GM21576 (cell line): Measurements from ENCODE around the gene HSP90B1.

ENCODE experiments used
- ATAC-seq: cut with Tn5 transposase; IDR thresholded peaks from one replicate; pipeline ENCODE4 v1.9.1; 2021; ENCODE audit warnings: mild to moderate bottlenecking, moderate library complexity; ENCODE audit not compliant: unreplicated experiment

The HSP90B1 gene

DNA sequence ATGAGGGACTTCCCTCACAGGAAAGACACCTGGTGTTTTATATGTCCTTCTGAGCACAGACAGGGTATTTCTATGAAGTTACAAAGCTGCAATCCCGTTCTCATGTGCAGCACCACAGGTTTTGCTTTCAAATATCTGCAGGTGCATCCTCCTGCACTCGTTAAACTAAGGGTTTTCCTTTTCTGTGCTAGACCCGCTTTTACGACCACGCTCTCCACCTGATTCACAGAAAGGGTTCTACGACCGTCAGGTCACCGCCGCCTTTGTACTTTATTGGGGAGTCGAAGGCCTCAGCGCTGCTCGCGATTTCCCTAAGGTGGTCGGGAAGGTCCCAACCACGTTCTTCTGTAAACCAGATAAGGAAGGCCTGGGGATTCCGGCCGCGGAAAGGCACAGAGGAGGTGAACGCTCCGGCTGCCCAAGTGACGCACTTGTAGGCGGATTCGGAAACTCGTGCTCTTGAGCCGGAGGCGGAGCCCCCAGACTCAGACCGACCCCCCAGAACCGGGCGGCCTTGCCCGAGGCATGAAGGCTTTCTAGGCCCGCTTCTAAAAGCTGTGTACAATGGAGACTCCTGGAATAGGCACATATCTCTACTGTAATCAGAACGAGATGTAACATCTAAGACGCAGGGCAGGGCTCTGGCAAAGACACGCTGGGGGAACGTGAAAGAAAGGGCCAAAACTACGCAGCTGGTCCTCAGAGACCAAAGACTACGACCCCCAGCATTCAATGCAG is 995 bp upstream of the HSP90B1 start:
- peak; percentile 24 for ATAC-seq

DNA sequence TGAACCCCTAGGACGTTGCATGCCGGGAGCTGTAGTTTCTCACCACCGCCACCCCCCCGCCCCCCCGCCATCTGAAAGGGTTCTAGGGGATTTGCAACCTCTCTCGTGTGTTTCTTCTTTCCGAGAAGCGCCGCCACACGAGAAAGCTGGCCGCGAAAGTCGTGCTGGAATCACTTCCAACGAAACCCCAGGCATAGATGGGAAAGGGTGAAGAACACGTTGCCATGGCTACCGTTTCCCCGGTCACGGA is 501 bp upstream of the HSP90B1 start:
- no peak for ATAC-seq

DNA sequence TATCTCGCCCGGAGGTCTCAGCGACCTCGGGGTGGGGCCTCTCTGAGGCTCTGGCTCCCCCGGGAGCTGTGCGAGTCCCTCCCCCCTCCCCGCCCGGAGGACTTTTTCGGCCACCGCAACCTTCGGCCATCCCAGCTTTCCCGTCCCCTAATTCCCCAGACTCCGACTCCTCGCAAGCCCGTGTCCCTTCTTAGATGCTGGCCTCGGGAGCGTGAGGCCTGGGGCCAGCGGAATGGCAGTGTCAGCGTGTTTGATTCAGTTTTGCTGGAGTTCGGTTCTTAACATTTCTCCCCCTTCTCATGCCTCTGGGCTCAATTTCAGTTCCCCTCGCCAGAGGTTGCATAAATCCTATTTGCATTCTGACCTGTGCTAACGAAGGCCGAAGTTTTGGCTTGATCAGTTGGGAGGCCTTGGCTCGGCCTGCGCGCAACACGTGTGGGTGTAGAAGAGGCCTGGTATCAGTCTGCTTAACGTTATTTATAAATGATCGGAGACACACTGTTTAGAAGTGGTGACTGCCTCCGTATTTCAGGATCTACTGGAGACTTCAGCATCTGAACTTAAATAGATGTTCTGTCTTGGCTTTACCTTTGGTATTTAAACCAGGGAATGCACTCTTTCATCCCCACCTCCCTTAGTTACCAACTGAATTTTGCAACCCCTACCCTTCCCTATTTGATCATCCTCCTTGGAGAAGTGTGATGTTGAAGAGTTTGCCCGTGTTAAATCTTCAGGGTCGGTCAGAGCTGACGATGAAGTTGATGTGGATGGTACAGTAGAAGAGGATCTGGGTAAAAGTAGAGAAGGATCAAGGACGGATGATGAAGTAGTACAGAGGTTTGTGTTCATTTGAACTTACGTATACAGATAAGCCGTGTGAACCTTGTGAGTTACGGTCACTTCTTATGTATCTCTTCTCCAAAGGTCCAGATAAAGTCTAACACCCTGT is 851 bp downstream of the HSP90B1 start:
- ATAC-seq = no peak

DNA sequence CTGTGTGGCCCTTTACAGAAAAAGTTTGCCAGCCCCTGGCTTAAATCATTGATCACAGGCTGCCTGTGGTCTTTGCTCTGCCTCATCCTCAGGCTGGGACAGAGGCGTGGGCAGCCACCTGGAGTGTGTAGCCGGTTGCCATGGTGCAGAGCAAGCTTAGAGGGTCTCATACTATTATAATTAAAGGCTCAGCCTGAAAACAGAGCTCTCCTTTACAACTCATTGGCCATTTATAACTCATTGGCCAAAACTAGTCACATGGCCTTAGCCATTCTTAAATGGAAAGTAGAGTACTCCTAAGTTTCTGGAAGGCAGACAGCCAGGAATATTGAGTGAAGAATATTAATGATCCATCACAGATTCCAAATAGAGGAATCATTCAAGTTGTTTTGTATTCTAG is 3.0 kb downstream of the HSP90B1 start:
- no peak for ATAC-seq

DNA sequence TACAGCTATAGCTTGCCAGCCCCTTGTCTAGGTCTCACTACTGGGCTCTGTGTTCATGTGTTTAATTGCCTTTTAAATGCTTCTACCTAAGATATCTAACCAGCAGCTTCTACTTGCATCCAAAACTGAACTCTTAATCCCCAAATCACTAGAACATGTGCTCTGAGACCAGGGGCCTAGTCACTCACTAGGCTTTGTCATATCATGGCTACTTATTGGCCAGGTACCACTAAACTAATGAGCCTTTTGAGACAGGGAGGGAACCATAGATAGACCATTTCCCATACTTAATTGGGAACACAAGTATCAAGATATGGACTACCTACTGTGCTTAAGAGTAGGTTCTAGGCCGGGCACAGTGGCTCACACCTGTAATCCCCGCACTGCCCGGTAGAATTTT is 6.5 kb downstream of the HSP90B1 start:
- ATAC-seq = no peak

DNA sequence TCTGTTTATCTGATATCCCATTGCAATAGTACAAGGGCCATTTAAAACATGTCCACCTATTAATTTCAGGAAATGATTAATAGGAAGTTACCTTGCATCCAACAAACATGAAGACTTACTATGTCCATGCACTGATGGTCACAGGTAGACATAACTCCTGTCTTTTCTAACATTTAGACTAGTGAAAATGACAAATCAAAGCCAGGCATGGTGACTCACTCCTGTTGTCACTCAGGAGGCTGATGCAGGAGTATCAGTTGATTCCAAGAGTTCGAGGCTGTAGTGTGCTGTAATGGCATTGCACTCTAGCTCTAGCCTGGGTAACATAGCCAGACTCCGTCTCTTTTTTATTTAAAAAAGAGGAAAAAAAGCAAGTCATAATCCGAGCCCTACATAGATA is 14.8 kb downstream of the HSP90B1 start:
- no peak for ATAC-seq

DNA sequence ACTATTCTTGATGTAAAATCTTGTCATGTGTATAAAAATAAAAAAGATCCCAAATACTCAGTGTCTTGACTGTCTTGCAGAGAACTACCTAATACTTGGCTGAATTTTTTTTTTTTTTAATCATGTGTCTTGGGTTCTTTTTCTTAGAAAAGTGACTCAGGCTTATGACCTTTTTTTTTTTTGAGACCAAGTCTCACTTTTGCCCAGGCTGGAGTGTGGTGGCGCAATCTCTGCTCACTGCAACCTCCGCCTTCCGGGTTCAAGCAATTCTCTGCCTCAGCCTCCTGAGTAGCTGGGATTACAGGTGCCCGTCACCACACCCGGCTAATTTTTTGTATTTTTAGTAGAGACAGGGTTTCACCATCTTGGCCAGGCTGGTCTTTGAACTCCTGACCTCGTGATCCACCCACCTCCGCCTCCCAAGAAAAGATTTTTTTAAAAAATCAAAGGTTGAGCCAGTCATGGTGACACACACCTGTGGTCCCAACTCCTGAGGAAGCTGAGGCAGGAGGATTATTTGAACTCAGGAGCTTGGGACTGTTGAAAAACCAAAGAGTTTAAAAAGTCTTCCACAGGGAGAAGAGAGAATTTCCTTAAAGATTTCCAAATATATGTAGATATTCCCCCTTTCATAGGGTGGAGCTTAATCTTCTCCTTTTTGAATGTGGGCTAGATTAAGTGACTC is 17.8 kb downstream of the HSP90B1 start:
- no peak for ATAC-seq

DNA sequence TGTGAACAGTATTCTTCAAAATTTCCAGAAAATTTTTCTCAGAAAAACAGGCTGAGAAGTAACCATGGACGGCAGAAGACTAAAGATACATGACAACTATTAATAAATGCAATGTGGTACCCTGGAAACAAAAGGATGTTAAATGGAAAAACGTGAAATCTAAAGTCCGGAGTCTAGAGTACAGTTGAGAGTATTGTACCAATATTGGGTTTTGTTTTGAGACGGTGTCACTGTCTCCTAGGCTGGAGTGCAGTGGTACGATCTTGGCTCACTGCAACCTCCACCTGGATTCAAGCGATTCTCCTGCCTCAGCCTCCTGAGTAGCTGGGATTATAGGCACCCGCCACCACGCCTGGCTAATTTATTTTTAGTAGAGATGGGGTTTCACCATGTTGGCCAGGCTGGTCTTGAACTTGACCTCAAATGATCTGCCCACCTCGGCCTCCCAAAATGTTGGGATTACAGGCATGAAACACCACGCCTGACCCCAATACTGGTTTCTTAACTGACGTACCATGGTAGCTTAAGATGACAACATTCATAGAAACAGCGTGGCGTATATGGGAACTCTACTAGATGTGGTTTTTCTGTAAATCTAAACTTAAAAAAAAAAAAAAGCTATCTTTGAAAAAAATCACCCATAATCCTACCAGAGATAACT is 18.7 kb downstream of the HSP90B1 start:
- ATAC-seq = no peak

DNA sequence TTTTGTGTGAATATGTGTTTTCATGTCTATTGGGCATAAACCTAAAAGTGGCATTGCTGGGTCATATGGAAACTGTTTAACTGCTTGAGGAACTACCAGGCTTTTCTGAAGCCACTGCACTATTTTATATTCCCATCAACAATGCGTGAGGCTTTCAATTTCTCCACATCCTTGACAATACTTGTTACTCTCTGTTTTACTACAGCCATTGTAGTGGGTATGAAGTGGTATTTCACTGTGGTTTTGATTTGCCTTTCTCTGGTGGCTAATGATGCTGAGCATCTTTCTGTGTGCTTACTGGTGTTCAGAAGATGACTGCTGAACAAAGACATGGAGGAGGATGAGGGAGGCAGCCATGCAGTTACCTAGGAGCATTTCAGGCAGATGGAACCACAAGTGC is 22.3 kb downstream of the HSP90B1 start:
- no peak for ATAC-seq

DNA sequence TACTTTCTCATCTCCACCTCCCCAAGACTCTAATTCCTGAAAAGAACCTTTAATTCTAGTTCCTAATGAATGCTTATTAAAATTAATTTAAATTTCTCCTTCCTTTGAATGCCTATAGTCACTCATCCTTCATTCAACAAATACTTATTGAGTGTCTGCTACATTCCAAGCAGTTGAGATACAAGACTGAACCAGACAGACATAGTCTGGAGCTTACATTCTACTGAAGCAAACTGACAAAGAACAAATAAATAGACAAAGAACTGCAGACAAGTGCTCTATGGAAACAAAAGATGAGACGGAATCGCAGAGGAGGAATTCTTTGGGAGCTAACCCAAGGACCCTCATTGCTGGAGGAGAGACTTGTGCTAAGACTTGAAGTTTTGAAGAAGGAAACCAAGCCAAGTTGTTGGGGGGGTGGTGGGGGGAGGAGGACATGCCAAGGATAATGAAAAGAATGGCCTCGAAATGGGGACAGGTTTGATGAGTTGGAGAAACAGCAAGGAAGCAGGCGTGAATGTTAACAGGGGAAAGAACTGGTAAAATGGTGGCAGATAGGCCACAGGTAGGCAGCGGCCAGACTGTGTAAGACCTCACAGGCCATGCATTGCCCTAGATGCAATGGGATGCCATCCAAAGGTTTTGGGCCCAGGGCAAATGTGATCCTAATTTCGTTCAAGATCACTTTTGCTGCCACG is 25.8 kb downstream of the HSP90B1 start:
- ATAC-seq = no peak

DNA sequence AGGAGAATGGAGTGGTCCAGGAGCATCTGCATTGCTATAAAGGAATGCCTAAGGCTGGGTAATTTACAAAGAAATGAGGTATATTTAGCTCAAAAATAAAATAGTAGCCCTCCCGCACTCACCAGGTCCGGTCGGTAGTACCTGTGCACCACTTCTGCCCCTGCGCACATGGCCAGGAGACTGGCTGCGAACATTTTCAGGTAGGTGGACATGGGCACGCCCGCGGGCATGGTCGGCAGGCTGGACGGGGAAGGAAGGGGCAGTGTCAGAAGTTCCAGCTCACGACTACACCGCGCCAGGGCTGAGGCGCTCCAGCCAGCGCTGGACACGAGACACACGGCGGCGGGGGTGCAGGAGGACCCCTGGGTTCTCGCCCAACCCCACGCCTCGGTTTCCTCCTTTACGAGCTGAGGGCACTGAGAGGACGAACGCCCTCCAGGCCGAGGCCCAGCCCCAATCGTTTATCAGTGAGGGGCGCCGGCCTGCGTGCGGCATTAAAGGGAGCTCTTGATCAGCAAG is 26.4 kb downstream of the HSP90B1 start:
- ATAC-seq = peak; percentile 14

DNA sequence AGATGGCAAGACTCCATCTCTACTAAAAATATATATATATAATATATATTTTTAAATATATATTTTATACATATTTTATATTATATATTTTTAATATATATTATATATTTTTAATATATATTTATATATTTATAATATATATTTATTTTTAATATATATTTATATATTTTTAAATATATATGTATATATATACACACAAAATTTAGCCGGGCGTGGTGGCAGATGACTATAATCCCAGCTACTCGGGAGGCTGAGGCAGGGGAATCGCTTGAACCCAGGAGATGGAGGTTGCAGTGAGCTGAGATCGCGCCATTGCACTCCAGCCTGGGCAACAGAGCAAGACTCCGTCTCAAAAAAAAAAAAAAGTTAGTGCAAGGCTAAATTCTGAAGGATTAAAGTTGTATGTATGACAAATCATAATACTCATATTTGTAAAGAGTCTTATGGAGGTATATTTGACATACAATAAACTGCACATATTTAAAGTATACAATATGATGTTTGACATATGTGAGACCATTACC is 27.7 kb downstream of the HSP90B1 start:
- no peak for ATAC-seq

DNA sequence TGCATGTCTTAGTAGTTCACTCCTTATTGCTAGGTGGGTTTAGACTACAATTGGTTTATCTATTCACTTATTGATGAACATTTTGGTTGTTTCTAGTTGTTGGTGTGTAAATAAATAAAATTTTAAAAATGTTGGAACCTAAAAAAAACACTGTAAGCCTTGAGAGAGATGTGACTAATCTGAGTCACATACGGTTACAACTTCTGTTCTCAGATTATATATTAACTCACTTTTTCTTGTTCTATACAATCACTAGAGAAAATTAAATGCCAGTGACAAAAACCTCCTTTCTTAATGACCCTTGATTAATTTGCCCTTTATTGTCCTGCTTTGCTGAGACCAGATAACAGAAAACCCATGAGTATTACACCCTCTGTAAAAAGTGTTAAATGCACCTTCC is 28.4 kb downstream of the HSP90B1 start:
- ATAC-seq = no peak

DNA sequence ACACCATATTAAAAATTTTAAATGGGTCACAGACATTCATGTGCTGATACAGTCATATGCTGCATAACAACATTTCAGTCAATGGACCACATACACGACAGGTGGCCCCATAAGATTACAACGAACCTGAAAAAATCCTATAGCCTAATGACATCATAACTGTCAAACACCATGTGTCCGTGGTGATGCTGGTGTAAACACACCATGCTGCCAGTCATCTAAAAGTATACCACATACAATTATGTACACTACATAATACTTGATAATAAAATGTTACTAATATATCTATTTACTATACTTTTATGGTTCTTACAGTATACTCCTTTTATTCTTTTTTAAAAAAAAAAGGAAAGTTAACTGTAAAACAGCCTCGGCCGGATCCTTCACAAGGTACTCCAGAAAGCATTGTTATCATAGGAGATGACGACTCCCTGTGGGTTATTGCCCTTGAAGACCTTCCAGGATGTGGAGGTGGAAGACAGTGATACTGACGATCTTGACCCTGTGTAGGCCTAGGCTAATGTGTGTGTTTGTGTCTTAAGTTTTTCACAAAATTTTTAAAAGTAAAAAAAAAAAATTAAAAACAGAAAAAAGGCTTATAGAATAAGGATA is 30.5 kb downstream of the HSP90B1 start:
- no peak for ATAC-seq

DNA sequence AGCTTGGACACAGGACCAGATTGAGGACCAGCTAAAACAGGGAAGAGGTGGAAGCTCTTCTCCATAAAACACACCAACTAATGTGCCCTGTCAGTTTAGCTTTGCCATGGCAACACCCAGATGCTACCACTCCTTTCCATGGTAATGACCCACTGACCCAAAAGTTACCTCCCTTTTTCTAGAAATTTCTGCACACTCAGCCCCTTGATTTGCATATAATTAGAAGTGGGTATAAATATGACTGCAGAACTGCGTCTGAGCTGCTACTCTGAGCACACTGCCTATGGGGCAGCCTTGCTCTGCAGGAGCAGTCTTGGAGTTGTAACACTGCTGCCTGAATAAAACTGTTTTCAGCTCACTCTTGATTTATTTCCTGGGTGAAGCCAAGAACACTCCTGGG is 32.3 kb downstream of the HSP90B1 start:
- no peak for ATAC-seq

DNA sequence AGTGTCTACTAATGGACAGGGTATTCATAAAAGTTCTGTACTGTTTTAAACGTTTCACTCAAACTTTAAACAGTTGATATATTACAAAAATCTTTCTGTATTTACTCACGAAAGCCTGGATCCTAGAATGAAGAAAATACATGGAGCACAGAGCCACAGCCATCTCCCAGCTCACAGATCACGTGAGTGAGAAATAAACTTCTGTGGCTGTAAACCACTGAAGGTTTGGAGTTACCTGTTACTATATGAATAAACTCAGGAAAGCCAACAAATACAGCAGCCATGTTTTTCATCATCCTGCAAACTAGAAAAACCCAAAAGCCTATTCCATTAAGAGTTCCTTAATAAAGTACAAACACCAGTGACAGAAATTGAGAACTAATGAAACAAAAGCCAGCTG is 34.6 kb downstream of the HSP90B1 start:
- no peak for ATAC-seq

DNA sequence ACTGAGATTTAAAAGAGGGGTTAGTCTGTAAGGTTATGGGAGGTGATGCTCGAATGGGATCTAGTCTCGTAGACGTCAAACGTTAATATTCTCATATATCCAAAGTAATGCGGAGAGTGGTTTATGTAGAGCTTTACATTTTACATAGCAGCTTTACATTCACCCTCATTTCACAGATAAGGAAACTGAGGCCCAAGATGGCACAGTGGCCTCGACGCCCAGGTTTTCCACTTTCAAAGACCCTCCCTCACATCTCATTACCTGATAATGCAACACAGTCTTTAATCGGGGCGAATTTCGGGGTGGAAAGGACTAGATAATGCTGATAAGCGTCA is 35.0 kb downstream of the HSP90B1 start:
- no peak for ATAC-seq

DNA sequence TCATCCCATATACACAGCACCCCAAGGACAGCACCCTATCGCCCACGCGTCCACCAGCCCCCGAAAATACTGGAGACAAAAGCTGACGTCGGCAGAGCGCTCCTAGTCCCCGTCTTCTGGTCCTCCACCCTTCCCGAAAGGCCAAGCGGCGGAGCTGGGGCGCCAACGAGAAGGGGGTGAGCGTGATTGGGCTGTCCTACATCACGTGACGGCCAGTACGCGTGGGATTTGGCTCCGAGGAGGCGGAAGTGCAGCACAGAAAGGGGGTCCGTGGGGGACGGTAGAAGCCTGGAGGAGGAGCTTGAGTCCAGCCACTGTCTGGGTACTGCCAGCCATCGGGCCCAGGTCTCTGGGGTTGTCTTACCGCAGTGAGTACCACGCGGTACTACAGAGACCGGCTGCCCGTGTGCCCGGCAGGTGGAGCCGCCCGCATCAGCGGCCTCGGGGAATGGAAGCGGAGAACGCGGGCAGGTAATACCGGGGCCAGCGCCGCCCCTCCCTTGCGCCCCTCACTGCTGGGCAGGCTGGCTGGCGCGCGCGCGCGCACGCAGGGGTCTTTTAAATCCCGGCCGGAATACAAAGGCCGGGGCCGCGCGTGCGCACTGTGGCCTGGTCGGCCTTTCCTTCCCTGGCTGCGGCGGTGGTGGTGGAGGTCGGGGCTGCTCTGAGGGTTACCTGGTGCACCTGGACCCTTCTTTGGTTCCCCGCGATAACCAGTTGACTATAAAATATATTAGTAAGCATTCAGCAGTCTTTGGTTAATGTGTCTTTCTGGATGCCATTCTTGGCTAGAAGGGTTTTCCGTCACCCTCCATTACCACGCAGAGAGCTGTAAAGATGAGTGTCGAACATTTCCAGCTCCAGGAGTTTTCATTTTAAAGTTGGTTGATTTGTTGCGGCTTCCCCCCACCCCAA is 35.6 kb downstream of the HSP90B1 start, which contains the start of gene TDG:
Gene TDG, plus strand, starts transcription at position 283 of the 915 bp plus-strand sequence. Its CDS starts 166 bp downstream, at position 449.
- ATAC-seq = peak; percentile 93

DNA sequence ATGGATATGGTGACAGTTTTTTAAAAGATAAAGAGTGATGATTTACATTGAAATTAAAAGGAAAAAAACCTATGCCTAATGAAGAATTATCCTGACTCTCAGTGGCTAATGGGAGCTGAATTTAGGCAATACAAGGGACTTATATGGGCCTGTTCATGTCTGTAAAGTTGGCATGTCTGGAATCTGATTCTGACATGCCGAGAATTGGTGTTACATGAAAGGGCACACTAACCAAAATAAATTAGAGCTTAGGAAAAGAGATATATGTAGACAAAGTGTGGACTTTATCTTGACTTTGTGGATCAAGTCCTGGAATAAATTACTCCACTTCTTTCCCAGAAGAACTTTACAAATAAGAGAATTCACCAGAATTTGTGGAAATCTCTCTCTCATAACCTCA is 36.5 kb downstream of the HSP90B1 start:
- no peak for ATAC-seq
